DMS79 (cell line): Measurements from ENCODE around the gene G6PC1.
"Not testable (repeated sequence)": the region's sequence is repeated elsewhere in the genome, so short reads cannot be mapped to it uniquely, and the experiment has no call there.

Experiments used
- DNase-seq: peaks from one replicate; lab custom pipeline; 2025; lab: John Stamatoyannopoulos, UW

Gene G6PC1

DNA sequence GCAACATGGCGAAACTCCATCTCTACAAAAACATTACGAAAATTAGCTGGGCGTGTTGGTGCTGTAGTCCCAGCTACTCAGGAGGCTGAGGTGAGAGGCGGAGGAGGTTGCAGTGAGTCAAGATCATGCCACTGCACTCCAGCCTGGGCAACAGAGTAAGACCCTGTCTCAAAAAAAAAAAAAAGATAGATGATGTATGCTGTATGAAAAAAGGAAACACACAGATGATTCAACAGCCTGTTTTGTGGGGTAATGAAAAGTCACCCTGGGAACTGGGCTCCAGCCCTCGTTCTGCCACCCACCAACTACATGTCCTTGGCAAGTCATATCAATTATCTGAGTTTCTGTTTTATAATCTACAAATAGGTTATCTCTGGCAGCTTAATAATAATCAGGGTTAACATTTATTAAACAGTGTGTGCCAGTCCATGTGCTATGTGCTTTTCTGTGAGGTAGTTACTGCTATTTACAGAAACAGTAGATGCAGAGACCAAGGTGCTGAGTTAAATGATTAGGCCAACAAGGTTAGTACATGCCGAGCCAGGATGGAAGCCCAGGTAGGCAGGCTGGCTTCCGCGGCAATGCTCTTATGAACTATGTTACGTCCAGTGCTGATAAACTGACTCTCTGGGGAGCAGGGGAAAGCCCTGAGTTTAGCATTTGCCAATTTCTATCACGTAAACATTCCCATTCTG, 1.1 kb downstream of the G6PC1 start:
- no peak for DNase-seq

DNA sequence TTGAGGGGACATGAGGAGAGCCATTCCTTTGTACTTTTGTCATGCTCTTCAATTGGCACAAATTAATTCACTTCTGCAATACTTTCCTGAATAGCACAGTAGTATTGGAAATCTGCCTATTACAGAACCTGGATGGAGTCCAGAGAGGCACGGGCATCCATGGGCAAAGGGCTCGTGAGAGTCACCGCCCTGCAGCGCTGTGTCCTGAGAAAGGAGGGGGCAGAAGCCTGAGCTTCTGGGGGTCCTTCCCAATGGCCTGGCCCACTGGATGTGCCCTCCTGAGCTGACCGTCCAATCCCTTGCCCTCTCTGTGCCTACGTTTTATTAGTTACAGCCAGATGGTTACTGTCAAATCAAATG, 3.5 kb downstream of the G6PC1 start:
- DNase-seq: no peak

DNA sequence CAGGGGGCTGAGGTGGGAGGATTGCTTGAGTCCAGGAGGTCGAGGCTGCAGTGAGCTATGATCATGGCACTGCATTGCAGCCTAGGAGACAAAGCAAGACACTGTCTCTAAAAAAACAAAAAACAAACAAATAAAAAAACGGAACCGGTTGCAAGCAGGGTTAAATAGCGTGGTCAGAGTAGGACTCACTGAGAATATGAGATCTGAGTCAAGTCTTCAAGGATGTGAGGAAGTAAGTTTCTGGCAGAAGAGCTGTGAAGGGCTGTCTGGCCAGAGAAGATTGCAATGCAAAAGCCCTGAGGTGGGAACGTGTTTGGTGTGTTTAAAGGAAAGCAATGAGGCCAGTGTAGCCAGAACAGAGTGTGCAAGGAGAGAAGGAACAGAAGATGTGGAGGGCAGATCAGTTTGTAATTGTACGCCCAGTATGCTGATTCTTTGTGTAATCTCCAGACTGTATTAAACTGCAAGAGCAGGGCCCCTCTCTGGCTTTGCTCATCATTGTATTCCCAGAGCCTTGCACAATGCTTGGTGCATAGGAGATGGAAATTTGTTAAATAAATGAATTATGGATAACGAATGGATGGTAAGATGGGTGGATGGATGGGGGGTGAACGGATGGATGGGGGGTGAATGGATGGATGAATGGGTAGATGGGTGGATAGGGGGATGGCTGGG, 6.3 kb downstream of the G6PC1 start:
- DNase-seq: no peak

DNA sequence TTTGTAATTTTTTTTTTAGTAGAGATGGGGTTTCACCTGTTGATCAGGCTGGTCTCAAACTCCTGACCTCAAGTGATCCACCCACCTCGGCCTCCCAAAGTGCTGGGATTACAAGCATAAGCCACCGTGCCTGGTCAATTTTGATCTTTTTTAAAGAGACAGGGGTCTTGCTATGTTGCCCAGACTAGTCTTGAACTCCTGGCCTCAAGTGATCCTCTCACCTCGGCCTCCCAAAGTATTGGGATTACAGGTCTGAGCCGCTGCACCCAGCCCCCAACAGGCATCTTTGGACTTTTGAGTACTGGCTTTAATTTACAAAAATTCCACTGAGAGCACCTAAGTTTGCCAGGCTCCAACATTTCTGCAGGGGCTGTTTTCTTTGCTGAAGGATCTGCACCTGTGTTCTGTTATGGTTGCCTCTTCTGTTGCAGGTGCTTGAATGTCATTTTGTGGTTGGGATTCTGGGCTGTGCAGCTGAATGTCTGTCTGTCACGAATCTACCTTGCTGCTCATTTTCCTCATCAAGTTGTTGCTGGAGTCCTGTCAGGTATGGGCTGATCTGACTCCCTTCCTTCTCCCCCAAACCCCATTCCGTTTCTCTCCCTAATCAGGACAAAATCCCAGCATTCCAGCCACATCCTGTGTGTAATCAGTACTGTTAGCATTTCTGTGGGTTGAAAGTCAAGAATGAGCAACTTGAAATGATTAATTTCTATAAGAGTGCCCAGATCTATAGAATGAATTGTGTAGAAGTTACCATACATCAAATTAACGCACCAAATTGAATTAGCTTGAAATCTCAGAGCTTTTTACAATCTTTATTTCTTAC, 8.5 kb downstream of the G6PC1 start:
- no peak for DNase-seq

DNA sequence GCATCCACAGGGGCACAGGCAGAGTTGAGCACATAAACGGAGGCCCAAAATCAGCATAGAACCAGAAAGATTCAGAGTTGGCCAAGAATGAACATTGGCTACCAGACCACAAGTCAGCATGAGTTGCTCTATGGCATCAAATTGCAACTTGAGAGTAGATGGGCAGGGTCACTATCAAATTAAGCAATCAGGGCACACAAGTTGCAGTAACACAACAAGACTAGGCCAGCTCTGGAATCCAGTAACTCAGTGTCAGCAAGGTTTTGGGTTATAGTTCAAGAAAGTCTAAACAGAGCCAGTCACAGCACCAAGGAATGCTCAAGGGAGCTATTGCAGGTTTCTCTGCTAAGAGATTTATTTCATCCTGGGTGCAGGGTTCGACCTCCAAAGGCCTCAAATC, 12.9 kb downstream of the G6PC1 start:
- no peak for DNase-seq

DNA sequence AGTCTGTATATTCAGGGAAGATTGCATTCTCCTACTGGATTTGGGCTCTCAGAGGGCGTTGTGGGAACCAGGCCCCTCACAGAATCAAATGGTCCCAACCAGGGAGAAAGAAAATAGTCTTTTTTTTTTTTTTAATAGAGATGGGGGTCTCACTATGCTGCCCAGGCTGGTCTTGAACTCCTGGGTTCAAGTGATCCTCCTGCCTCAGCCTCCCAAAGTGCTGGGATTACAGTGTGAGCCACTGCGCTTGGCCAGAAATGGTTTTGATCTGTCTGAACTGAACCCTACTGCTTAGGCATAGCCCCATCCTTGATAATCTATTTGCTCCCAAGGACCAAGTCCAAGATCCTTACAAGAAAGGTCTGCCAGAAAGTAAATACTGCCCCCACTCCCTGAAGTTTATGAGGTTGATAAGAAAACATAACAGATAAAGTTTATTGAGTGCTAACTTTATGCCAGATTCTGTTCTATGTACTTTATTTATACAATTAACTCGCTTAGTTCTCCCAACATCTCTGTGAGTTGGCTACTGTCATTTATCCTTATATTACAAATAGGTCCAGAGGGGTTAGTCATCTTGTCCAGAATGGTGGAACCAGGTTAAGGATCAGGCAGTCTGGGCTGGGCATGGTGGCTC, 13.5 kb downstream of the G6PC1 start:
- no peak for DNase-seq

DNA sequence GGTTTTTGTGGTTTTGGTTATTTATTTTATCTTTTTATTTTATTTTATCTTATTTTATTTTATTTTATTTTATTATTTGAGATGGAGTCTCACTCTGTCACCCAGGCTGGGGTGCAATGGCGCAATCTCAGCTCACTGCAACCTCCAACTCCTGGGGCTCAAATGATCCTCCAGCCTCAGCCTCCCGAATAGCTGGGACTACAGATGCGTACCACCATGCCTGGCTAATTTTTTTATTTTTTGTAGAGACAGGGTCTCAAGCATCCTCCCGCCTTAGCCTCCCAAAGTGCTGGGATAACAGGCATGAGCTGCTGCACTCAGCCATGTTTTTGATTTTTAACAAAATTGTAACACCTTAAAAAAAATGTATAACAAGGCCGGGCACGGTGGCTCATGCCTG, 14.7 kb downstream of the G6PC1 start:
- DNase-seq: not testable (repeated sequence)

DNA sequence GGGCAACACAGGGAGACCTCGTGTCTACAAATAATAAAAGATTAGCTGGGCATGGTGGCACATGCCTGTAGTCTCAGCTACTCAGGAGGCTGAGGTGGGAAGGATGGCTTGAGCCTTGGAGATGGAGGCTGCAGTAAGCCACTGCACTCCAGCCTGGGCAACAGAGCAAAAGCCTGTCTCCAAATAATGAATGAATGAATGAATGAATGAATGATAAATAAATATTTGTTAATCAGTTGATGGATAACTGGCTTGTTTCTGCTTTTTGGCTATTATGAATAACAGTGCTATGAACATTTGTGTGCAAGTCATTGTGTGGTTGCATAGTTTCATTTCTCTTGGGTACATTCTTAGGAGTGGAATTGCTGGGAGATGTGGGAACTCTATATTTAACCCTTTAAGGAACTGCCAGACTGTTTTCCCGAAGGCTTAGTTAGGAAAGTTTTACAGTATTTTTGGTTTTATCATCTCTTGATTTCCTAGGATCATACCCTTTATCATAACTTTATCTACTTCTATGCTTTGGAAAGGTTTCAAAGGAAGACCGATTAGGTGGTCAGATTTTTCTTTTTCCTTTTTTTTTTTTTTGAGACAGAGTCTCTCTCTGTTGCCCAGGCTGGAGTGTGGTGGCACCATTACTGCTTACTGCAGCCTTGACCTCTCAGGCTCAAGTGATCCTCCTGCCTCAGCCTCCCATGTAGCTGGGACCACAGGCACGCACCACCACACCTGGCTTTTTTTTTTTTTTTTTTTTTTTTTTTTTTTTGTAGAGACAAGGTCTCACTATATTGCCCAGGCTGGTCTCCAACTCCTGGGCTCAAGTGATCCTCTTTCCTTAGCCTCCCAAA, 16.0 kb downstream of the G6PC1 start:
- not testable (repeated sequence) for DNase-seq

DNA sequence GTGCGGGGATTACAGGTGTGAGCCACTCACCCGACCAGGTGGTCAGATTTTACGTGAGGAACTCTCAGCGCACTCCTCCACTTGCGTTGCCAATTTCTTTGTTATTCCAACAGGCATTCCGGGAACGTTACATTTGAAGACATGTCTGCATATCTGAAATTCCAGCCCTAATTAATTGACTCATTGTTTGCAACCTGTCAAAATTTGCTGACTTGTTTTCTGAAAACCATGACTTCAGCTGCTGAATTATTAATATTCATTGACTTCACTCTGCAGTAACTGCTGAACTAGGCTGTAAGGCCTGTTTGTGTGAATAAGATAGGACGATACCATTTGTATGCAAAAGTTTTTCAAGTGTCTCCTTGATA, 16.6 kb downstream of the G6PC1 start:
- DNase-seq: no peak

DNA sequence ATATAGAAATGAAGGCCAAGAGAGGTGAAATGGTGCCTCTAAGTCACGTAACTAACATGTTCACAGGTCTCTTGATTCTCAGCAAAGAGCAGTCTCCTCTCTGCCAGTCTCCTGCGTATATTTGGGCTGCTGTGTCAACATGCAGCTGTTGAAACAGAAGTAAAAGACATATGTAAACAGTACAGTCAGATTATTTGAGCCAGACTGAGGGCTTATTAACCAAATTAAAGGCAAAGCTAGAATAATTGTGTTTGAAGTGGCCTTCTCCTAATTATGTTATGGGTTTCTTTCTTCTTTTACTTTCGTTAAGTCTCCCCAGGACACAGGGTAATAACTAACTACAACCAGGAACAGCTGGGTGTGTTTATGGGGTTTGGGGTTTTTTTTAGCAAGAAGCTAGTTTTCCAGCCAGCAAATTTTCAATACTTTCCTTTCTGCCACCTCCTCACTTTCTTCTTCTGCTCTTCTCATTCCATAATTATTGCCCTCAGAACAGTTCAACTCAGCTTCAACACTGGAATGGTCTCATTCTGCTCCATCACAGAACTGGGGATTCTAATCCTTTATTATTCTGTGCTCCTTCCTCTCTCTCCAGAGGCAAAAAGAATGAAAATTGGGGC, 18.4 kb downstream of the G6PC1 start:
- DNase-seq: no peak

DNA sequence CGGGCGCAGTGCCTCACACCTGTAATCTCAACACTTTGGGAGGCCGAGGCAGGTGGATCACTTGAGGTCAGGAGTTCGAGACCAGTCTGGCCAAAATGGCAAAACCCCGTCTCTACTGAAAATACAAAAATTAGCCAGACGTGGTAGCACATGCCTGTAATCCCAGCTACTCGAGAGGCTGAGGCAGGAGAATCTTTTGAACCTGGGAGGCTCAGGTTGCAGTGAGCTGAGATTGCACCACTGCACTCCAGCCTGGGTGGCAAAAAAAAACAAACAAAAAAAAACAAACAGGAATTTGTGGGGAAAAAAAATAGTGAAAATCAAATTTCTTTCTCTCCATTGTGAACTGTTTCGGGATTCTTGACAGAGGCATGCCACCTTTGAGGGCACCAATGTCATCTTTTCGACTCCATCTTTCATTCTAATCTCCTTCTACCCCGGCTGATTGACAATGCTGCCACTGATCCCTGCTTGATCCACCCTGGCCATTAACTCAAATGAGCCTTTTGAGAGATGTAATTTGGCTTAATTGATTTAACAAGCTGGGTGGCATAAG, 19.0 kb downstream of the G6PC1 start:
- not testable (repeated sequence) for DNase-seq

DNA sequence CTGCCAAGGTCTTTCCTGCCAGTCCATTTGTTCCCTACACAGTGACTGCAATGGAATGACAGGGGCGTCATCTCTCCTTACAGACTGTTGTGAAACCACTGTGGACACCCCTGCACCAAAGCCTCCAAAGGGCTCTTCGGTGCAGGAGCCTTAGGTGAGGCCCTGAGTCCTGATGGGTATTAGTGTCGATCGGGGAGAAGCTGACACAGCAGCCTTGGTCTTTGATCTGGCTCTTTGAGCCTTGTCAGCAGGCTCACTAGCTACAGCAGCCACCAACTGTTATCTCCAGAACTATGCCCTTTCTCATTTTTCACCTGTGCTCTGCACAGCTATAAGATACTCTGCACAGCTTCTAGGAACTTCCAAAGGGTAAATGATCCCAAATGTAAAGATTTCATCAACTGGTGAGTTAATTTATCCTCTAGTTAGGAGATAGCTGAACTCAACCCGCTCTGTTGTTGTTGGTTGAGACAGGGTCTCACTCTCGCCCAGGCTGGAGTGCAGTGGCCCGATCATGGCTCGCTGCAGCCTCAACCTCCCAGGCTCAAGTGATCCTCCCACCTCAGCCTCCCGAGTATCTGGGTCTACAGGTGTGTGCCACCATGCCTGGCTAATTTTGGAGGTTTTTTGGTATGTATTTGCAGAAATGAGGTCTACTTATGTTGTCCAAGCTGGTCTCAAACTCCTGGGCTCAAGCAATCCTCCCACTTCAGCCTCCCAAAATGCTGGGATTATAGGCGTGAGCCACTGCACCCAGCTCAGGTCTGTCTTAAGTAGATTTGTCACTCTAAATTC, 19.7 kb downstream of the G6PC1 start:
- no peak for DNase-seq

DNA sequence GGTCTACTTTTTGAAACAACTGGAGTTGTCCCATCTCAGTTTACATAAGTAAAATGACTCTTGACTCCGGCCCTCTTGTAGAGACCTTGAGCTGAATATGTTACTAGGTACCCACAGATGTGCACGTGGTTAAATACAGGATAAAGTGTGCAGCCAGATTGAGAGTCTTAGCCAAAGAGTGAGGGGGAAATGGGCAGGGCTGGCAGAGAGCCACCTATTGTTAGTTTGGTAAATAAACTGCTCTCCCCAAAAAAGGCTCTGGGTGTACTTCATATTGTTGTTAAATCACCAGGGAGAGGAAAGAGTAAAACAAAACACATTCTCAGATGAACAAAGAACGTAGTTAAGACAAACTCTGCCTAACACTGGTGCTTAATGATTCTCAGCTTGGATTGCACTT, 20.3 kb downstream of the G6PC1 start:
- DNase-seq: peak; percentile 55

DNA sequence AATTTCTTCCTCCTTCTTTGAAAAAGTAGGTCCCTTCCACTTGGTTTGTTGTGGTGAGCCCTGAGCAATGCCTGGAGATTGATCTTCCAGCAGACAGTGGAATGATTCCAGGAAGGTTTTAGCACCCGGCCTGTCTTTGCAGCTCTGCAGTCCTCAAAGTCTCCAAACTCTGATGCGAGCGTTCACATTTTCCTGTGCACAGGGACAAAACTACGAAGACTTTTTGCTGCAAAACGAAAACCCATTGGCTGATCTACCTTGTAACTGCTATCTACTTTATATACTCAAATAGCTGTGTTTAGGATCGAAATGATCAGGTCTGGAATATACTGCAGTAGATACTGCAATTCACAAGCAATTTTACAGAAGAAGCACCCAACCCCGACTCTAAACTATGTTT, 21.7 kb downstream of the G6PC1 start:
- no peak for DNase-seq

DNA sequence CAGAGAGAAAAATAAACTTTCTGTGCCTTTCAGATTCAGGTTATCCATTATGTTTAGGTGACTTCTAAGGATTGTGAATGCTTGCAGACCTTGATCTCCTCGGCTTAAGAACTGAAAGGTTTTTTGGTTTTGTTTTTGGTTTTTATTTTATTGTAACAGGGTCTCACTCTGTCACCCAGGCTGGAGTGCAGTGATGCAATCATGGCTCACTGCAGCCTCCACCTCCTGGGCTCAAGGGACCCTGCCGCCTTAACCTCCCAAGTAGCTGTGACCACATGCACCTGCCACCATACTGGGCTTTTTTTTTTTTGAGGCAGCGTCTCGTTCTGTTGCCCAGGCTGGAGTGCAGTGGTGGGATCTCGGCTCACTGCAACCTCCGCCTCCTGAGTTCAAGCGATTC, 22.9 kb downstream of the G6PC1 start:
- DNase-seq: not testable (repeated sequence)

DNA sequence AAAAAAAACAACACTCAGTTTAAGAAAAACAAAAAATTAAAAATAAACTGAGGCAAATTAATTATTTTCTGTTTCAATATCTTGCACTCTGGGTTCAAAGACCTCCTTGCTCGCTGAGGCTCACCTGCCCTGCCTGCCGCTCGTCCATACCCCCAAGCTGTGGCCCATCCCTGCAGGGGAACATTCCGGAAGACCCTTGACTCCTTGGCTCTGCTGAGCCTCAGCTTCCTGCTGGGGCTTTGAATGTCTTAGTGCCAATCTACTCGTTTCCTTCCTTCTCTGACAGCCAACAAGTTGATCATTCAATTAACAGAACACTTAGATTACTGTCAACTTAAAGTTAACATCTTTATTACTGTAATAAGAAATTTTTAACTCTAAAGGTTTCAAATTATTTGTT, 24.3 kb downstream of the G6PC1 start:
- DNase-seq: no peak

DNA sequence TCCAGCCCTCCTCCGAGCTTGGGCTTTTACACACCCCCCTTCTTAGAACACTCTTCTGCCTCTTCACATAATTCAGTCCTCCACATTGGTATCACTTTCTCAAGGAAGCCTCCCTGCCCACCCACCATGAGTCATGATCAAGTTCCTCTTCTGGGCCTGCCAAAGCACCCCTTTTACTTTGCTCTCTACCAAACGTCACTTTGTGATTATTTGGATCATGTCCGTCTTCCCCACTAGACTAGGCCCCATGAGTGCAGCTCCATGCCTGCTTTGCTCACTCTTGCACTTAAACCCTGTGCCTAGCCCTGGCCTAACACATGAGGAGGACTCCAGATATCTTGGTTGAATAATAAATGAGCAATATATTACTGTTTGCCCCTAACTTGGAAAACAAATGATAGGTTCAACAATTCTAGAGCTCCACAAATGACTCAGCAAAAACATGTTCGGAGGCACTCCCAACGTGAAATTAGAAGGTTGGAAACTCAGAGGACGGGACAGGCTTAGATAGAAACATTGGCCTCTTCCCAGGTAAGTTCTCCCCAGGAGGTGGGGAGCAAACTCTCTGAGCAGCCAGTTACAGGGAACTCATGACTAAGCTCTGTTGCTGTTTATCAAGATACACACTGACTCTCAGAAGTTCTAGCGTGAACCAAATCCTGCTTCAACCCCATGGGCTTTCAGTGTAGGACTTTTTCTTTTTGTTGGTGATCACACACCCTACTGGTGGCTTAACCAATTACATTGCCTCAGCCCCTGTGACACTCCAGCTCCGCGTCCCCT, 28.3 kb downstream of the G6PC1 start:
- DNase-seq: no peak

DNA sequence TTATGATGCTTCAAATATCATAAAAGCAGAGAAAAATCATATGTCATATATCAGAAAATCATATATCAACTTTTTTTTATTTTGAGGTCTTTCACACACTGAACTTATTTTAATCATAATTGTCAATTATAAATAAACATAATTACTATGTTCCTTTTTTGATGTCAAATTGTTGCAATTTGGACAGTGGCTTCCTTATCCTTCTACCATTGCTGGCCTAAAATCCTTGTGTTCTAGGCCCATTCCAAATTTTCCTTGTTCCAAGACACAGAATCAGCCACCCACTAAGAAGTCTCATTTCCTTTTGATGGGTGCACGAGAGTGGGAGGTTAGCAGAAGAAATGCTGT, 28.9 kb downstream of the G6PC1 start:
- DNase-seq: no peak
